Right lobe of liver (tissue), 6 donors: Measurements from ENCODE around the gene ST6GALNAC4. TPM values are rescaled to one million over a fixed set of nuclear protein-coding genes. Genes with fewer than 3 reads are reported as not detected.

Experiments used
- ATAC-seq, 4 donors: fragments of 200-7000 bp; cut with Tn5 transposase; one replicate each; pipeline ENCODE4 v1.9.1; 2020; ENCODE audit warnings: mild to moderate bottlenecking in 4 of 4, moderate library complexity in 4 of 4
- DNase-seq, 3 donors: peaks; one replicate each; pipeline ENCODE4 v3.0.0-alpha.2; 2020
- H3K27ac ChIP-seq, 3 donors: fragments of 200-600 bp; one replicate each; pipeline ENCODE4 v1.8.0; 2022
- H3K27me3 ChIP-seq, 2 donors: fragments of 200-600 bp; one replicate each; pipeline ENCODE4 v1.8.0; 2022
- H3K36me3 ChIP-seq, 4 donors: fragments of 200-600 bp; sonication (generic) in 1 of 4; one replicate each; pipeline versions ENCODE4 v1.5.1 to v1.8.0; 2017 to 2022; ENCODE audit warnings: control low read depth in 1 of 4
- H3K4me1 ChIP-seq, 4 donors: fragments of 200-600 bp; sonication (generic) in 1 of 4; one replicate each; pipeline versions ENCODE4 v1.5.1 to v1.8.0; 2017 to 2022; ENCODE audit warnings: control low read depth in 1 of 4
- H3K4me3 ChIP-seq, 3 donors: fragments of 200-600 bp; one replicate each; pipeline ENCODE4 v1.8.0; 2022
- H3K9me3 ChIP-seq, 4 donors: fragments of 200-600 bp; sonication (generic) in 1 of 4; one replicate each; pipeline versions ENCODE4 v1.5.1 to v1.8.0; 2017 to 2022; ENCODE audit warnings: control low read depth in 1 of 4
- POLR2A ChIP-seq: fragments of 450-650 bp; IDR thresholded peaks from one replicate; pipeline ENCODE4 v1.6.1; 2017; ENCODE audit warnings: antibody characterized with exemption, mild to moderate bottlenecking
- WGBS: methylation state at CpG from one replicate; pipeline ENCODE4 v1.1.6; 2018; ENCODE audit warnings: low coverage, low lambda C conversion rate; ENCODE audit not compliant: insufficient coverage; ENCODE audit errors: missing lambda C conversion rate; 5-methylcytosine and 5-hydroxymethylcytosine counted together
- intact Hi-C, 2 donors: fragments of 100-400 bp; cut with DNase I; formaldehyde crosslinking; loops; one replicate each; pipeline versions ENCODE4 v1.11.2 to v1.14.1; 2022
- microRNA-seq, 2 donors: library from miRNA; unstranded; fragments of <30 nt; microRNA quantifications; one replicate each; pipeline ENCODE4, GENCODE V29; 2019 to 2020
- small RNA-seq, 2 experiments: library from RNA; depleted of rRNA; stranded (forward); fragments of <200 nt; gene quantifications; one replicate each; pipeline ENCODE3, GENCODE V24; 2016
- total RNA-seq, 6 experiments: library from RNA; depleted of rRNA in 2 of 6; stranded (reverse); fragments of >200 nt in 2 of 6; fragmentation: NEBNext Ultra II Directional in 3 of 6; extraction: Animal tissue kit (Norgen Biotek cat#: 25700) in 3 of 6; gene quantifications; one replicate each; pipeline versions ENCODE4 v1.1.0 to v1.2.4, GENCODE V29; 2016 to 2023
- TF ChIP-seq, protein P1 (sequence below), 4 donors: fragments of 200-600 bp in 3 of 4; fragments of 450-650 bp in 1 of 4; IDR thresholded peaks; one replicate each; pipeline versions ENCODE4 v1.5.1 to v1.8.0; 2016 to 2022; ENCODE audit warnings: antibody characterized with exemption in 4 of 4, mild to moderate bottlenecking in 2 of 4
- donor health status: DM: no; HTN: yes; CAD: no.
- donor health status: DM: no; HTN: no; CAD: no.
- donor health status: DM: no; HTN: no; CAD: no.
- donor health status: DM: no; HTN: yes; CAD: no.
- donor health status: DM: no; HTN: yes; CAD: no.

ST6GALNAC4 gene
- total RNA-seq, 6 experiments from 2014 or later: 3.2 to 23.8 (median 11.2) TPM

GRCh38 chr9:127858041-127858512, 58.8 kb downstream of the ST6GALNAC4 start:
- Histone ChIP-seq H3K4me3 (no peak overlapping the region), H3K27ac (peak overlapping the region; percentile 21 to 45 (median 37)), H3K36me3 (no peaks in the 10 kb centered on the region), H3K4me1 (peaks cover 2 to 14% (median 6%) of the 10 kb centered on the region in 4 donors), H3K27me3 (no peaks in the 10 kb centered on the region), H3K9me3 (no peaks in the 10 kb centered on the region)
- ATAC-seq (peak; percentile 6 to 42 (median 22)), DNase-seq (peak in 1 of 3 donors; percentile 70)
- WGBS: 20% methylated on average over 10 of the region's 12 CpGs
- intact Hi-C loops: no loop called here
- no peak for TF ChIP-seq POLR2A
- TF ChIP-seq, protein P1, sequence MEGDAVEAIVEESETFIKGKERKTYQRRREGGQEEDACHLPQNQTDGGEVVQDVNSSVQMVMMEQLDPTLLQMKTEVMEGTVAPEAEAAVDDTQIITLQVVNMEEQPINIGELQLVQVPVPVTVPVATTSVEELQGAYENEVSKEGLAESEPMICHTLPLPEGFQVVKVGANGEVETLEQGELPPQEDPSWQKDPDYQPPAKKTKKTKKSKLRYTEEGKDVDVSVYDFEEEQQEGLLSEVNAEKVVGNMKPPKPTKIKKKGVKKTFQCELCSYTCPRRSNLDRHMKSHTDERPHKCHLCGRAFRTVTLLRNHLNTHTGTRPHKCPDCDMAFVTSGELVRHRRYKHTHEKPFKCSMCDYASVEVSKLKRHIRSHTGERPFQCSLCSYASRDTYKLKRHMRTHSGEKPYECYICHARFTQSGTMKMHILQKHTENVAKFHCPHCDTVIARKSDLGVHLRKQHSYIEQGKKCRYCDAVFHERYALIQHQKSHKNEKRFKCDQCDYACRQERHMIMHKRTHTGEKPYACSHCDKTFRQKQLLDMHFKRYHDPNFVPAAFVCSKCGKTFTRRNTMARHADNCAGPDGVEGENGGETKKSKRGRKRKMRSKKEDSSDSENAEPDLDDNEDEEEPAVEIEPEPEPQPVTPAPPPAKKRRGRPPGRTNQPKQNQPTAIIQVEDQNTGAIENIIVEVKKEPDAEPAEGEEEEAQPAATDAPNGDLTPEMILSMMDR (IDR thresholded peaks at IDR 0.05): no peak

Small RNA genes lying within 50 kb of the gene (microRNA-seq; reads per million reads assigned to microRNA genes)
- gene MIR4672: 0 reads per million in 2 donors

Small RNA genes lying within 50 kb of the gene (small RNA-seq; reads per million reads assigned to genes)
- 0 reads per million in 2 experiments for gene MIR4672

Other genes starting within 250 kb of the ST6GALNAC4 start
- gene CFAP157, start 210.1 kb downstream of the ST6GALNAC4 start, total RNA-seq: under 1 TPM in 1 of 6 experiments, not detected in 5; 0.10 TPM
- 10 to 100 TPM in 2 of 6 experiments, 1 to 10 TPM in 4; 4.8 to 21.2 (median 6.8) TPM for gene PTRH1, start 201.4 kb downstream of the ST6GALNAC4 start, total RNA-seq
- gene TTC16, start 201.0 kb downstream of the ST6GALNAC4 start, total RNA-seq: under 1 TPM in 2 of 6 experiments, not detected in 4; 0.05 to 0.12 TPM
- gene TOR2A, start 181.7 kb downstream of the ST6GALNAC4 start, total RNA-seq: 10 to 100 TPM in 2 of 6 experiments, 1 to 10 TPM in 4; 6.1 to 15.3 (median 7.7) TPM
- 1 to 10 TPM; 1.7 to 5.6 (median 2.7) TPM for gene SH2D3C, start 138.4 kb downstream of the ST6GALNAC4 start, total RNA-seq
- 100 to 1,000 TPM in 1 of 6 experiments, 10 to 100 TPM in 5; 49.4 to 107 (median 54.5) TPM for gene CDK9, start 131.0 kb downstream of the ST6GALNAC4 start, total RNA-seq
- gene FPGS, start 114.2 kb downstream of the ST6GALNAC4 start, total RNA-seq: 10 to 100 TPM; 44.3 to 68.5 (median 56.9) TPM
- 10 to 100 TPM; 27.4 to 90.1 (median 54.1) TPM for gene ENG, start 62.4 kb downstream of the ST6GALNAC4 start, total RNA-seq
- 10 to 100 TPM; 31.4 to 78.6 (median 51.7) TPM for gene AK1, start 39.4 kb downstream of the ST6GALNAC4 start, total RNA-seq
- gene ST6GALNAC6, start 17.4 kb downstream of the ST6GALNAC4 start, total RNA-seq: 10 to 100 TPM; 22.5 to 40.3 (median 29.8) TPM
- gene PIP5KL1, start 13.7 kb upstream of the ST6GALNAC4 start, total RNA-seq: under 1 TPM in 3 of 6 experiments, not detected in 3; 0.58 to 0.81 (median 0.70) TPM
- gene DPM2, start 20.8 kb upstream of the ST6GALNAC4 start, total RNA-seq: 10 to 100 TPM; 10.6 to 19.1 (median 13.9) TPM
- gene EEIG1, start 63.9 kb upstream of the ST6GALNAC4 start, total RNA-seq: 10 to 100 TPM in 5 of 6 experiments, 1 to 10 TPM in 1; 9.7 to 54.1 (median 23.6) TPM
- 1 to 10 TPM; 3.9 to 6.8 (median 5.7) TPM for gene NAIF1, start 150.3 kb upstream of the ST6GALNAC4 start, total RNA-seq
- 10 to 100 TPM; 21.2 to 81.5 (median 53.3) TPM for gene SLC25A25, start 151.2 kb upstream of the ST6GALNAC4 start, total RNA-seq
- 10 to 100 TPM; 27.2 to 67.2 (median 30.5) TPM for gene PTGES2, start 210.7 kb upstream of the ST6GALNAC4 start, total RNA-seq
- 10 to 100 TPM in 4 of 6 experiments, 1 to 10 TPM in 2; 2.7 to 81.8 (median 18.1) TPM for gene LCN2, start 232.4 kb upstream of the ST6GALNAC4 start, total RNA-seq
- 100 to 1,000 TPM in 2 of 6 experiments, 10 to 100 TPM in 4; 13.5 to 192 (median 17.7) TPM for gene BBLN, start 243.2 kb upstream of the ST6GALNAC4 start, total RNA-seq